A375 (cell line): ENCODE data around the gene WDR44. TPM values are rescaled to one million over a fixed set of nuclear protein-coding genes. Genes with fewer than 3 reads are reported as not detected.

Experiments used
- small RNA-seq: library from RNA; depleted of rRNA; stranded (forward); fragments of <200 nt; gene quantifications from one replicate; pipeline ENCODE3, GENCODE V24; 2014
- total RNA-seq: library from RNA; depleted of rRNA; stranded (reverse); fragments of >200 nt; shearing (Covaris generic); gene quantifications from 2 replicates; pipeline ENCODE4 v1.2.3, GENCODE V29; 2014; rRNA removed

The WDR44 gene, protein sequence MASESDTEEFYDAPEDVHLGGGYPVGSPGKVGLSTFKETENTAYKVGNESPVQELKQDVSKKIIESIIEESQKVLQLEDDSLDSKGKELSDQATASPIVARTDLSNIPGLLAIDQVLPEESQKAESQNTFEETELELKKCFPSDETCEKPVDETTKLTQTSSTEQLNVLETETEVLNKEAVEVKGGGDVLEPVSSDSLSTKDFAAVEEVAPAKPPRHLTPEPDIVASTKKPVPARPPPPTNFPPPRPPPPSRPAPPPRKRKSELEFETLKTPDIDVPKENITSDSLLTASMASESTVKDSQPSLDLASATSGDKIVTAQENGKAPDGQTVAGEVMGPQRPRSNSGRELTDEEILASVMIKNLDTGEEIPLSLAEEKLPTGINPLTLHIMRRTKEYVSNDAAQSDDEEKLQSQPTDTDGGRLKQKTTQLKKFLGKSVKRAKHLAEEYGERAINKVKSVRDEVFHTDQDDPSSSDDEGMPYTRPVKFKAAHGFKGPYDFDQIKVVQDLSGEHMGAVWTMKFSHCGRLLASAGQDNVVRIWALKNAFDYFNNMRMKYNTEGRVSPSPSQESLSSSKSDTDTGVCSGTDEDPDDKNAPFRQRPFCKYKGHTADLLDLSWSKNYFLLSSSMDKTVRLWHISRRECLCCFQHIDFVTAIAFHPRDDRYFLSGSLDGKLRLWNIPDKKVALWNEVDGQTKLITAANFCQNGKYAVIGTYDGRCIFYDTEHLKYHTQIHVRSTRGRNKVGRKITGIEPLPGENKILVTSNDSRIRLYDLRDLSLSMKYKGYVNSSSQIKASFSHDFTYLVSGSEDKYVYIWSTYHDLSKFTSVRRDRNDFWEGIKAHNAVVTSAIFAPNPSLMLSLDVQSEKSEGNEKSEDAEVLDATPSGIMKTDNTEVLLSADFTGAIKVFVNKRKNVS
- 5.6 and 6.1 TPM in 2 replicates for total RNA-seq

GRCh38 chrX:118345464-118346257 is at the start of gene WDR44:
Gene WDR44 (plus strand): TSS chrX:118346106. CDS start chrX:118346504, 398 bp downstream.

GRCh38 chrX:118495061-118495921 is 149.4 kb downstream of the WDR44 start, which contains the start of gene DOCK11:
Gene DOCK11 (plus strand): TSS chrX:118495815. CDS start chrX:118495972, 157 bp downstream.

Small RNAs within 50 kb of the gene (small RNA-seq; reads per million reads assigned to genes)
- not detected for gene MIR1277

Other genes with a start within 250 kb of the WDR44 start
- gene KLHL13, start 229.3 kb upstream of the WDR44 start, total RNA-seq = 0.94 and 0.96 TPM in 2 replicates
- gene DOCK11, start 149.7 kb downstream of the WDR44 start, total RNA-seq = 5.5 and 9.1 TPM in 2 replicates